HCT116 (cell line): ENCODE results near the gene NCF4. TPM values are rescaled to one million over a fixed set of nuclear protein-coding genes. Genes with fewer than 3 reads are reported as not detected.
A peak's percentile ranks its signal among the peaks of the same experiment; 100 is the strongest.

Experiments
- ATAC-seq: fragments of 200-7000 bp; cut with Tn5 transposase; 2 replicates; pipeline ENCODE4 v1.9.1; 2020; ENCODE audit warnings: mild to moderate bottlenecking, moderate library complexity
- BruUV-seq: library from RNA; stranded (reverse); fragments of 400-500 nt; replicated peaks from 2 replicates; lab custom pipeline; 2021; lab: Mats Ljungman, UMichigan
- CTCF ChIA-PET: fragments of 300-600 bp; sonication (Branson Sonifier 250); formaldehyde crosslinking; loops from one replicate; lab custom pipeline; 2021; ENCODE audit warnings: antibody characterized with exemption; lab: Charles Lee
- POLR2A ChIA-PET: fragments of 300-600, 350-600 bp; sonication (Branson Sonifier 250); formaldehyde crosslinking; loops from one replicate; lab custom pipeline; 2021; ENCODE audit warnings: antibody characterized with exemption; lab: Charles Lee
- RAD21 ChIA-PET, 2 experiments: fragments of 300-600 bp; sonication (Branson Sonifier 250); formaldehyde crosslinking; loops; one replicate each; lab custom pipeline; 2023; ENCODE audit warnings: low total read pairs in 2 of 2; ENCODE audit not compliant: uncharacterized antibody in 2 of 2, unreplicated experiment in 2 of 2, low non-redundant PET in 1 of 2; lab: Charles Lee
- DNase-seq: peaks from one replicate; pipeline ENCODE4 v3.0.0-alpha.2; 2010; ENCODE audit warnings: low read depth, low spot score
- H2AFZ ChIP-seq: fragments of 200-600 bp; shearing (Covaris generic), sonication (generic); 2 replicates; pipeline ENCODE4 v1.6.1; 2017; ENCODE audit warnings: low read depth, mixed run types, mixed read lengths, antibody characterized with exemption, low read length; ENCODE audit not compliant: poor library complexity, severe bottlenecking
- H3K27ac ChIP-seq: 2 replicates; pipeline ENCODE4 v1.5.1; 2012; ENCODE audit warnings: low read depth, low read length
- H3K27me3 ChIP-seq: fragments of 200-600 bp; sonication (generic); 2 replicates; pipeline ENCODE4 v1.6.1; 2016; ENCODE audit warnings: mixed run types, low read length, mixed read lengths; ENCODE audit not compliant: insufficient read depth
- H3K36me3 ChIP-seq, 2 experiments: fragments of 200-500 bp in 1 of 2; fragments of 200-600 bp in 1 of 2; sonication (Bioruptor generic) in 1 of 2; sonication (generic) in 1 of 2; 2 replicates each; pipeline versions ENCODE4 v1.5.1 to v1.6.1; 2014 to 2016; ENCODE audit warnings: low read length in 2 of 2, inconsistent platforms in 1 of 2, mixed read lengths in 1 of 2, mixed run types in 1 of 2; ENCODE audit not compliant: insufficient read depth in 2 of 2, control insufficient read depth in 1 of 2
- H3K4me1 ChIP-seq, 2 experiments: fragments of 200-600 bp in 1 of 2; sonication (generic) in 1 of 2; 2 replicates each; pipeline versions ENCODE4 v1.5.1 to v1.6.1; 2012 to 2017; ENCODE audit warnings: low read length in 2 of 2, inconsistent platforms in 1 of 2, mild to moderate bottlenecking in 1 of 2, mixed read lengths in 1 of 2, mixed run types in 1 of 2, moderate library complexity in 1 of 2; ENCODE audit not compliant: insufficient read depth in 2 of 2, control insufficient read depth in 1 of 2
- H3K4me2 ChIP-seq: fragments of 200-600 bp; sonication (generic); 2 replicates; pipeline ENCODE4 v1.6.1; 2017; ENCODE audit warnings: mixed run types, low read length, mixed read lengths
- H3K4me3 ChIP-seq, 2 experiments: fragments of 200-600 bp in 1 of 2; sonication (generic) in 1 of 2; replicated peaks in 1 of 2; 2 replicates each; pipeline ENCODE4 v1.5.1; 2011 to 2016; ENCODE audit warnings: low read length in 2 of 2, control low read depth in 1 of 2, low read depth in 1 of 2, mild to moderate bottlenecking in 1 of 2, mixed read lengths in 1 of 2, mixed run types in 1 of 2
- H3K79me2 ChIP-seq: fragments of 200-600 bp; sonication (generic); 2 replicates; pipeline ENCODE4 v1.6.1; 2017; ENCODE audit warnings: mild to moderate bottlenecking, mixed run types, low read length, moderate library complexity, mixed read lengths; ENCODE audit not compliant: insufficient read depth
- H3K9ac ChIP-seq: fragments of 200-600 bp; sonication (generic); 2 replicates; pipeline ENCODE4 v1.6.1; 2016; ENCODE audit warnings: low read length, mixed read lengths
- H3K9me2 ChIP-seq: fragments of 200-600 bp; sonication (generic), shearing (Covaris generic); 2 replicates; pipeline ENCODE4 v1.6.1; 2017; ENCODE audit warnings: mixed run types, mild to moderate bottlenecking, moderate library complexity; ENCODE audit not compliant: insufficient read depth
- H3K9me3 ChIP-seq, 2 experiments: fragments of 200-500 bp in 1 of 2; fragments of 200-600 bp in 1 of 2; sonication (Bioruptor generic) in 1 of 2; sonication (generic) in 1 of 2; 2 replicates each; pipeline ENCODE4 v1.6.1; 2014 to 2017; ENCODE audit warnings: low read length in 2 of 2, mixed read lengths in 2 of 2, inconsistent platforms in 1 of 2, low read depth in 1 of 2, mild to moderate bottlenecking in 1 of 2, mixed run types in 1 of 2, moderate library complexity in 1 of 2; ENCODE audit not compliant: control insufficient read depth in 1 of 2, insufficient read depth in 1 of 2
- H4K20me1 ChIP-seq: fragments of 200-600 bp; sonication (generic), shearing (Covaris generic); 2 replicates; pipeline ENCODE4 v1.6.1; 2017; ENCODE audit warnings: mixed run types, mild to moderate bottlenecking, moderate library complexity; ENCODE audit not compliant: insufficient read depth
- ATF3 ChIP-seq: IDR thresholded peaks from 2 replicates; pipeline ENCODE4 v1.6.1; 2012
- EZH2 ChIP-seq: fragments of 200-600 bp; sonication (generic); IDR thresholded peaks from 2 replicates; pipeline ENCODE4 v1.6.1; 2017; ENCODE audit warnings: antibody characterized with exemption, mixed run types
- SP1 ChIP-seq: IDR thresholded peaks from 2 replicates; pipeline ENCODE4 v1.6.1; 2012; ENCODE audit warnings: low read depth
- TCF7L2 ChIP-seq: IDR thresholded peaks from 2 replicates; pipeline ENCODE4 v1.7.0; 2011; ENCODE audit warnings: borderline replicate concordance, inconsistent platforms; ENCODE audit not compliant: insufficient read depth, insufficient read length; ENCODE audit errors: extremely low read depth
- YY1 ChIP-seq: IDR thresholded peaks from 2 replicates; pipeline ENCODE4 v1.6.1; 2011; ENCODE audit warnings: low read length, low read depth, moderate library complexity, mild to moderate bottlenecking; ENCODE audit not compliant: insufficient replicate concordance; ENCODE audit errors: extremely low read depth
- ZBTB33 ChIP-seq: IDR thresholded peaks from 2 replicates; pipeline ENCODE4 v1.6.1; 2011; ENCODE audit warnings: mild to moderate bottlenecking, low read length, moderate library complexity; ENCODE audit not compliant: insufficient replicate concordance; ENCODE audit errors: extremely low read depth
- ZFX ChIP-seq: fragments of 450-650 bp; IDR thresholded peaks from 2 replicates; pipeline ENCODE4 v1.6.1; 2017
- intact Hi-C: fragments of 100-400 bp; cut with micrococcal nuclease; formaldehyde crosslinking; loops from 2 replicates; pipeline ENCODE4 v1.10.0; 2022
- total RNA-seq: library from RNA; stranded (reverse); gene quantifications from one replicate; pipeline ENCODE4 v1.2.1, GENCODE V29; 2021; ENCODE audit not compliant: unreplicated experiment
- TF ChIP-seq, protein P1 (sequence below): IDR thresholded peaks from 2 replicates; pipeline ENCODE4 v1.6.1; 2012

Gene NCF4
- total RNA-seq, 1 experiment from 2014 or later: 0.37 TPM

- ATAC-seq: no peak
- Histone ChIP-seq H3K4me1 (peaks cover 24 to 45% of the 10 kb centered on the region in 2 experiments; a peak in 3 of 4 replicates), H3K9me3 (no peaks in the 10 kb centered on the region), H4K20me1 (no peaks in the 10 kb centered on the region), H3K9ac (no peak overlapping the region), H3K4me3 (no peak overlapping the region), H2AFZ (peak overlapping the region; percentile 83), H3K27me3 (no peaks in the 10 kb centered on the region; the same call in 1 of the 2 replicates), H3K9me2 (no peaks in the 10 kb centered on the region), H3K4me2 (peak overlapping the region; percentile 16; the same call in 1 of the 2 replicates), H3K79me2 (no peaks in the 10 kb centered on the region), H3K36me3 (no peaks in the 10 kb centered on the region), H3K27ac (no peak overlapping the region)
- no peak for DNase-seq
- BruUV-seq: no TSS peak
- TF ChIP-seq, protein P1, sequence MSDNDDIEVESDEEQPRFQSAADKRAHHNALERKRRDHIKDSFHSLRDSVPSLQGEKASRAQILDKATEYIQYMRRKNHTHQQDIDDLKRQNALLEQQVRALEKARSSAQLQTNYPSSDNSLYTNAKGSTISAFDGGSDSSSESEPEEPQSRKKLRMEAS: no peak
- TF ChIP-seq TCF7L2 (no peak), ATF3 (no peak), SP1 (no peak), ZBTB33 (no peak), ZFX (no peak), EZH2 (no peak), YY1 (no peak)
- ChIA-PET CTCF (interaction anchor here (1.0 to 1.5 kb wide), 2 partner anchors 18 to 103 kb away, joined by 5 read pairs; no protein-coding TSS in a partner anchor), POLR2A (no interaction called here), RAD21 (no interaction called here)
- intact Hi-C loops: loop anchor here (5.0 kb wide), 1 partner anchor 103 kb away; no protein-coding TSS in a partner anchor
Observed at GRCh38 chr22:36874309-36874696, 13.5 kb downstream of the NCF4 start.
